Stimulated activated CD4-positive, alpha-beta T cell treated with anti-CD3 and anti-CD28 coated beads, Interleukin-15, amount 100 ng/mL, for 24 hours (primary cell): ENCODE data around the gene PCDHA3.
A peak's percentile ranks its signal among the peaks of the same experiment; 100 is the strongest.
"Not testable (repeated sequence)": the region's sequence is repeated elsewhere in the genome, so short reads cannot be mapped to it uniquely, and the experiment has no call there.

ENCODE experiments used
- DNase-seq: peaks from one replicate; pipeline ENCODE4 v3.0.0-alpha.2; 2020

Gene PCDHA3

DNA sequence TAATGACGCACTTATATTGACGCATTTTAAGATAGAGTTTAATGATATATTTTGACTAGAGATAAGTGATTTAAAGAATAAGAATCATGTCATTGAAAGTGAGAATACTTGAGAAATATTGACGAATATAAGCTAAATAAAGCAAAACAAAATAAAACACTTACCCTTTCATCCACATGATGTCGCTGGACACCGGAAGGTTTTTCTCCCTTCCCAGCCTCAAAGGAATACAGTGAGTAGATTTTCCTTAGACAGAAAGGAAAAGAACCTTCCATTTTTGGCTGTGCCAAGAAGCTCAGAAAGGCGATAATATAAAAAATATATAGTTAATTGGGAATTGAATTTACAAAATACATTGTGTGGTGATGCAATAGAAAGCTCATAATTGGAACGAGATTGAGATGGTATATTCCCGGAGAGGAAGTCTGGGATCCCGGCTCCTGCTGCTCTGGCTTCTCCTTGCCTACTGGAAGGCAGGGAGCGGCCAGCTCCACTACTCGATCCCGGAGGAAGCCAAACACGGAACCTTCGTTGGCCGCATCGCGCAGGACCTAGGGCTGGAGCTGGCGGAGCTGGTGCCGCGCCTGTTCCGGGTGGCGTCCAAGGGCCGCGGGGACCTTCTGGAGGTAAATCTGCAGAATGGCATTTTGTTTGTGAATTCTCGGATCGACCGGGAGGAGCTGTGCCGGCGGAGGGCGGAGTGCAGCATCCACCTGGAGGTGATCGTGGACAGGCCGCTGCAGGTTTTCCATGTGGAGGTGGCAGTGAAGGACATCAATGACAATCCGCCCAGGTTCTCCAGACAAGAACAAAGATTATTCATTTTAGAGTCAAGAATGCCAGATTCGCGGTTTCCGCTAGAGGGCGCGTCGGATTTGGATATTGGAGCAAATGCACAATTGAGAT is 20.8 kb downstream of the PCDHA3 start, which contains the start of gene PCDHA5:
Gene PCDHA5, plus strand, starts transcription at position 239 of the 906 bp plus-strand sequence.
- peak; percentile 51 for DNase-seq

- no peak for DNase-seq
These were observed 21.4 kb downstream of the PCDHA3 start for GRCh38 chr5:140822281-140822629.

GRCh38 chr5:140822969-140823368 is 22.1 kb downstream of the PCDHA3 start:
- not testable (repeated sequence) for DNase-seq

GRCh38 chr5:140823475-140823874 is 22.6 kb downstream of the PCDHA3 start:
- DNase-seq, result no peak

GRCh38 chr5:140827704-140828361 is 27.0 kb downstream of the PCDHA3 start, which contains the start of gene PCDHA6:
TSS of gene PCDHA6 (plus strand) at chr5:140827960. CDS start at chr5:140828092, 132 bp downstream.
- no peak for DNase-seq

- no peak for DNase-seq
These were observed 27.5 kb downstream of the PCDHA3 start for GRCh38 chr5:140828362-140828737.

GRCh38 chr5:140829511-140830501 is 28.9 kb downstream of the PCDHA3 start:
- not testable (repeated sequence) for DNase-seq

DNA sequence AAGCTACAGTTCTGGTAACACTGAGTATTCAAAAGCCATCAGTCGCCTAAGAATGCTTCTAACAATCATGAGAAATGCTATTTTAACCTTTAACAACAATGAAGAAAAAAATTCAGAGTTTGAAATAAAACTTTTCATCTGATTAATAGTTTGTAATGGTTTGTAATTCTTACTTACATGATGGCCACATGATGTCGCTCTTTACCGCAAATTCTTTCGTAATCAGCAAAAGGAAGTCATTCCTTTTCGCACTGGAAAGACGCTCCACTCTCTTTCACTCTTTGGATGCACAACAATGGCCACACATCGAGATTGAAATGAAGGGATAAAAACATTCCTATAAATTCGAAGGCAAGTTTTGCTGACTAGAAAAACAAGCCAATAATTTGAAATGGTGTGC is 33.1 kb downstream of the PCDHA3 start, which contains the start of gene PCDHA7:
Gene PCDHA7, plus strand, starts transcription at position 277 of the 400 bp plus-strand sequence. Its CDS starts 115 bp downstream, at position 392.
- no peak for DNase-seq

DNA sequence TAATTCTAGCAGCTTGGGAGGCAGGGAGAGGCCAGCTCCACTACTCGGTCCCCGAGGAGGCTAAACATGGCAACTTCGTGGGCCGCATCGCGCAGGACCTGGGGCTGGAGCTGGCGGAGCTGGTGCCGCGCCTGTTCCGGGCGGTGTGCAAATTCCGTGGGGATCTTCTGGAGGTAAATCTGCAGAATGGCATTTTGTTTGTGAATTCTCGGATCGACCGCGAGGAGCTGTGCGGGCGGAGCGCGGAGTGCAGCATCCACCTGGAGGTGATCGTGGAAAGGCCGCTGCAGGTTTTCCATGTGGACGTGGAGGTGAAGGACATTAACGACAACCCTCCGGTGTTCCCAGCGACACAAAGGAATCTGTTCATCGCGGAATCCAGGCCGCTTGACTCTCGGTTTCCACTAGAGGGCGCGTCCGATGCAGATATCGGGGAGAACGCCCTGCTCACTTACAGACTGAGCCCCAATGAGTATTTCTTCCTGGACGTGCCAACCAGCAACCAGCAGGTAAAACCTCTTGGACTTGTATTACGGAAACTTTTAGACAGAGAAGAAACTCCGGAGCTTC is 33.7 kb downstream of the PCDHA3 start:
- DNase-seq, result not testable (repeated sequence)

- DNase-seq, result no peak
These were observed 35.0 kb downstream of the PCDHA3 start for GRCh38 chr5:140835622-140836510.

GRCh38 chr5:140840978-140841962 is 40.4 kb downstream of the PCDHA3 start, which contains the start of gene PCDHA8:
TSS of gene PCDHA8 (plus strand) at chr5:140841187. CDS start at chr5:140841322, 135 bp downstream.
- peak; percentile 22 for DNase-seq

- no peak for DNase-seq
These were observed 42.2 kb downstream of the PCDHA3 start for GRCh38 chr5:140842798-140843733.

DNA sequence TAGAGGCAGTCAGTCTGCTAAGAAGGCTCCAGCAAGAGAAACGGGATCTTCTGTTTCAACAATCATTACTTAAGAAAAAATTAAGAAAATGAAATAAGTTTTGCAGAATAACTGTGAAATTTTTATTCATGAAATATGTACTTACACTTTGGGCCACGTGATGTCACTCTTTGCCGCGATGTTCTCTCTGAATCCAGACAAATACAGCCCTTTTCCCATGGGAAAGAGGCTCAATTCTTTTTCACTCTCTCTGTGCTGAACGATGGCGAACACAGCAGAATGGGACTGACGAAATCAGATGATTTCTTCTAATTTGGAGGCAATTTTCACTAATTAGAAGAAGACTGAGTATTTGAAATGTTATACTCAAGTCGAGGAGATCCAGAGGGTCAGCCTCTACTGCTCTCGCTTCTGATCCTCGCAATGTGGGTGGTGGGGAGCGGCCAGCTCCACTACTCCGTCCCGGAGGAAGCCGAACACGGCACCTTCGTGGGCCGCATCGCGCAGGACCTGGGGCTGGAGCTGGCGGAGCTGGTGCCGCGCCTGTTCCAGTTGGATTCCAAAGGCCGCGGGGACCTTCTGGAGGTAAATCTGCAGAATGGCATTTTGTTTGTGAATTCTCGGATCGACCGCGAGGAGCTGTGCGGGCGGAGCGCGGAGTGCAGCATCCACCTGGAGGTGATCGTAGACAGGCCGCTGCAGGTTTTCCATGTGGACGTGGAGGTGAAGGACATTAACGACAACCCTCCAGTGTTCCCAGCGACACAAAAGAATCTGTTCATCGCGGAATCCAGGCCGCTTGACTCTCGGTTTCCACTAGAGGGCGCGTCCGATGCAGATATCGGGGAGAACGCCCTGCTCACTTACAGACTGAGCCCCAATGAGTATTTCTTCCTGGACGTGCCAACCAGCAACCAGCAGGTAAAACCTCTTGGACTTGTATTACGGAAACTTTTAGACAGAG is 47.6 kb downstream of the PCDHA3 start, which contains the start of gene PCDHA9:
Gene PCDHA9, plus strand, starts transcription at position 244 of the 964 bp plus-strand sequence. Its CDS starts 114 bp downstream, at position 358.
- not testable (repeated sequence) for DNase-seq

GRCh38 chr5:140849831-140850634 is 49.2 kb downstream of the PCDHA3 start:
- not testable (repeated sequence) for DNase-seq
